Glutamatergic neuron (in vitro differentiated cells): Measurements from ENCODE around the gene PACRG. TPM values are rescaled to one million over a fixed set of nuclear protein-coding genes. Genes with fewer than 3 reads are reported as not detected.

ENCODE experiments used
- DNase-seq: peaks from one replicate; pipeline ENCODE4 v3.0.0; 2022
- H3K27ac Mint-ChIP-seq: one replicate; pipeline ENCODE4 v1.8.0; 2020; ENCODE audit warnings: mild to moderate bottlenecking, mixed read lengths, inconsistent platforms; ENCODE audit not compliant: unreplicated experiment
- H3K27me3 Mint-ChIP-seq: one replicate; pipeline ENCODE4 v1.8.0; 2020; ENCODE audit warnings: mild to moderate bottlenecking, moderate library complexity, mixed read lengths, inconsistent platforms; ENCODE audit not compliant: unreplicated experiment
- H3K36me3 Mint-ChIP-seq: one replicate; pipeline ENCODE4 v1.8.0; 2020; ENCODE audit warnings: mild to moderate bottlenecking, mixed read lengths, inconsistent platforms; ENCODE audit not compliant: unreplicated experiment
- H3K4me1 Mint-ChIP-seq: one replicate; pipeline ENCODE4 v1.8.0; 2020; ENCODE audit warnings: mild to moderate bottlenecking, low read depth, mixed read lengths, inconsistent platforms; ENCODE audit not compliant: unreplicated experiment
- H3K4me3 Mint-ChIP-seq: one replicate; pipeline ENCODE4 v1.8.0; 2020; ENCODE audit warnings: mild to moderate bottlenecking, mixed read lengths, inconsistent platforms; ENCODE audit not compliant: unreplicated experiment
- H3K9me3 Mint-ChIP-seq: one replicate; pipeline ENCODE4 v1.8.0; 2020; ENCODE audit warnings: mild to moderate bottlenecking, moderate library complexity, mixed read lengths, inconsistent platforms; ENCODE audit not compliant: unreplicated experiment
- total RNA-seq: library from RNA; stranded (reverse); fragmentation: NEBNext Ultra II Directional; extraction: Animal tissue kit (Norgen Biotek cat#: 25700); gene quantifications from one replicate; pipeline ENCODE4 v1.2.1, GENCODE V29; 2021; ENCODE audit not compliant: unreplicated experiment
- TF ChIP-seq, protein P1 (sequence below): fragments of 200-600 bp; sonication (generic); IDR thresholded peaks from one replicate; pipeline ENCODE4 v1.5.0; 2021; ENCODE audit not compliant: partially characterized antibody, unreplicated experiment

The PACRG gene
- total RNA-seq, 1 donor from 2014 or later: not detected

DNA sequence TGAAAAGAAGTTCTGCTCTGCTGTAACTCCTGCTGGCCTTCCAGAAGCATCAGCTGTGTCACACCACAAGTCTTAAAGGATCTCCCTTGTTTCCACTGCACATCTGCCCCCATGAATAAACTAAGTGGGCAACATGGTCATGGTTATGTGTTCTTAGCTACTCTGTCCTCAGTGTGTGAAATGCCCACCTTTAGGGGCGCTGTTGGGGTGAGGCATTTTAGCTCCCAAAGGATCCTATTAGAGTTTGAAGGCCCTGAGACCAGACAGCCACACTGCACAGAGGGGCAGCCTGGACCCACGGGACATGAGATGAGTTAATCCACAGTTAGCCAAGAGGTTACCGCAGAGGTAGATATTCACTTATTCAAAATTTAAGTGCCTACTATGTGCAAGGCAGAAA is 392.4 kb downstream of the PACRG start:
- TF ChIP-seq, protein P1, sequence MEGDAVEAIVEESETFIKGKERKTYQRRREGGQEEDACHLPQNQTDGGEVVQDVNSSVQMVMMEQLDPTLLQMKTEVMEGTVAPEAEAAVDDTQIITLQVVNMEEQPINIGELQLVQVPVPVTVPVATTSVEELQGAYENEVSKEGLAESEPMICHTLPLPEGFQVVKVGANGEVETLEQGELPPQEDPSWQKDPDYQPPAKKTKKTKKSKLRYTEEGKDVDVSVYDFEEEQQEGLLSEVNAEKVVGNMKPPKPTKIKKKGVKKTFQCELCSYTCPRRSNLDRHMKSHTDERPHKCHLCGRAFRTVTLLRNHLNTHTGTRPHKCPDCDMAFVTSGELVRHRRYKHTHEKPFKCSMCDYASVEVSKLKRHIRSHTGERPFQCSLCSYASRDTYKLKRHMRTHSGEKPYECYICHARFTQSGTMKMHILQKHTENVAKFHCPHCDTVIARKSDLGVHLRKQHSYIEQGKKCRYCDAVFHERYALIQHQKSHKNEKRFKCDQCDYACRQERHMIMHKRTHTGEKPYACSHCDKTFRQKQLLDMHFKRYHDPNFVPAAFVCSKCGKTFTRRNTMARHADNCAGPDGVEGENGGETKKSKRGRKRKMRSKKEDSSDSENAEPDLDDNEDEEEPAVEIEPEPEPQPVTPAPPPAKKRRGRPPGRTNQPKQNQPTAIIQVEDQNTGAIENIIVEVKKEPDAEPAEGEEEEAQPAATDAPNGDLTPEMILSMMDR: no peak
- DNase-seq: no peak
- no peaks in the 10 kb centered on the region for H3K4me1 Mint-ChIP-seq
- H3K27me3 Mint-ChIP-seq: no peaks in the 10 kb centered on the region
- no peak overlapping the region for H3K4me3 Mint-ChIP-seq
- no peak overlapping the region for H3K27ac Mint-ChIP-seq
- H3K9me3 Mint-ChIP-seq: peaks cover 5% of the 10 kb centered on the region
- H3K36me3 Mint-ChIP-seq: peaks cover 5% of the 10 kb centered on the region

DNA sequence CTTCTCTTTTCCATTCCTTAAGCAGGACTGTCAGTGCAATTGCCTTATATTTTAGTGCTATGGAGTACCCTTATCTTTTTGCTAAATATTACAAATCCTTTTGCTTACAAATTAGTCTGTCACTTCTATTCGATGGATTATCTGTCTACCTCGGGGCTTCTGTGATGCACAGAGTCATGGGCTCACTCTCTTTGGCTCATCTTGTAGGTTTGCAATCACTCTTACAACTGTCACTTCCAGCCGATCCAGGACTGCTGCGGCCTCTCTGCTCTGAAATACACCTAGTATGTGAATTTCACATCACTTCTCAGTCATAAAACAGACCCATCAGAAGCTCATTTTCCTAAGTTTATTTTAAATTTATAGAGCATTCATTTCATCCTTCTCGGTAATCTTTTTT is 393.5 kb downstream of the PACRG start:
- TF ChIP-seq, protein P1: no peak
- no peak overlapping the region for H3K27ac Mint-ChIP-seq
- no peaks in the 10 kb centered on the region for H3K4me1 Mint-ChIP-seq
- peaks cover 5% of the 10 kb centered on the region for H3K9me3 Mint-ChIP-seq
- DNase-seq: no peak
- peaks cover 5% of the 10 kb centered on the region for H3K36me3 Mint-ChIP-seq
- no peaks in the 10 kb centered on the region for H3K27me3 Mint-ChIP-seq
- no peak overlapping the region for H3K4me3 Mint-ChIP-seq

DNA sequence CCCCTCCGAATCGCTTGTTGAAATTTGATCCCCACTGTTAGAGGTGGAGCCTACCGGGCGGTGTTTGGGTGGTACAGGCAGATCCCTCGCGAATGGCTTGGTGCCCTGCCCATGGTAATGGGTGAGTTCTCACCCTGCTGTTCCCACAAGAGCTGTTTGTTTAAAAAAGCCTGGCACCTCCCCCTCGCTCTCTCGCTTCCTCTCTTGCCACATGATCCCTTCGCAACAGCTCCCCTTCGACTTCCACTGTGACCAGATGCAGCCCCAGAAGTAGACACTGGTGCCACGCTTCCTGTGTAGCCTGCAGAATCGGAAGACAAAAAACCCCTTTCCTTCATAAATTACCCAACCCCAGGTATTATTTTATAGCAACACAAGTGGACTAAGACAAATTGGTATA is 394.6 kb downstream of the PACRG start:
- H3K27ac Mint-ChIP-seq: no peak overlapping the region
- no peak for DNase-seq
- peaks cover 5% of the 10 kb centered on the region for H3K9me3 Mint-ChIP-seq
- no peaks in the 10 kb centered on the region for H3K27me3 Mint-ChIP-seq
- H3K4me1 Mint-ChIP-seq: no peaks in the 10 kb centered on the region
- no peak overlapping the region for H3K4me3 Mint-ChIP-seq
- H3K36me3 Mint-ChIP-seq: peaks cover 5% of the 10 kb centered on the region
- TF ChIP-seq, protein P1: no peak

DNA sequence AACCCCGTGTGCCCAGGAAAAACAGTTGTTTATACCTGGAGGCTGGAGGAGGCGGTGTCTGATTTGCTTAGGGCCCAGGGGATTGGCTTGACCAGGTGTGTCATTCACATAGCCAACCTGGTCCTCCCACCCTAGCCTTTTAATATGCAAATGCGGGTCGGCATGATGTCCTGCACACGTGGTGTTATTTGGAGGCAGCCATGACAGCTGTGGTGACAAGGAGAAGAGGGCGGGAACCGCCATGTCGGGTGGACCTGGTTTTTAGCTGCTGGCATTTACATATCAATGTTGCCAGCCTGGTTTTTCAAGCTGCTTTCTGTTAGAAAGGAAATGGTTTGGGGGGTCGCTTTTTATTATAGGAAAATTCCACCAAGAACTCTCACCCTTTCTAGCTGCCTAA is 395.3 kb downstream of the PACRG start:
- no peak for DNase-seq
- Mint-ChIP-seq H3K4me3 (no peak overlapping the region), H3K27me3 (no peaks in the 10 kb centered on the region), H3K4me1 (no peaks in the 10 kb centered on the region), H3K9me3 (peaks cover 5% of the 10 kb centered on the region), H3K36me3 (peaks cover 5% of the 10 kb centered on the region), H3K27ac (no peak overlapping the region)
- TF ChIP-seq, protein P1: no peak

DNA sequence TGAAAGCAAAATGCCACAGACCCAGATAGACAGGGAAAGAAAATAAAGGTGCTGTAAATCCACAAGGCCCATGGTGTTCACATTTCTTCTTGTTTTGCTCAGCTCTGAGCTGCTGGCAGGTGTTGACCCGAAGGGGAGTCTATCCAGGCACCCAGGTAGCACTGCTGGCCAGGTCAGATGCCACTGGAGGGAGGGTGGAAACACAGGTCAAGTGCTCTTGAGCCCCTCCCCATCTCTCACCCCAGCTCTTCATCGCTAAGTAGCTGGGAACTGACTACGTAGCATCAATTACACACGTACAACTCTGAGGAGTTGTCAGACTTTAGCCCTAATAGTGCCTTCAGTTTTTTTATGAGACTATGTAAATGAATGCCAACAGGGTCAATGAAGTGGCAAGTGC is 399.0 kb downstream of the PACRG start:
- Mint-ChIP-seq H3K36me3 (peaks cover 5% of the 10 kb centered on the region), H3K27me3 (no peaks in the 10 kb centered on the region), H3K27ac (no peak overlapping the region), H3K9me3 (peaks cover 5% of the 10 kb centered on the region), H3K4me3 (no peak overlapping the region), H3K4me1 (no peaks in the 10 kb centered on the region)
- TF ChIP-seq, protein P1: no peak
- no peak for DNase-seq
